ENCODE data around the gene MZF1. TPM values are rescaled to one million over a fixed set of nuclear protein-coding genes. Genes with fewer than 3 reads are reported as not detected.

The MZF1 gene
- total and polyA plus RNA-seq, 10 of the 15 experiments (the other 5 are each of a cell fraction or from before 2014, with no cell fraction given) = 0.38 to 14.7 (median 7.2) TPM

GRCh38 chr19:58568453-58569130, 4.5 kb downstream of the MZF1 start:
- ChIA-PET CTCF (interaction anchor here (1.3 kb wide), 1 partner anchor 14 kb away, joined by 3 read pairs; the partner anchor contains the start of gene CHMP2A), POLR2A (interaction anchor here (1.6 to 6.0 kb wide), 2 partner anchors 7 to 14 kb away, joined by 3 to 46 read pairs; partner anchors contain the start of gene CHMP2A), RAD21 (ENCODE audit: unreplicated experiment) (no interaction called here), SMC1A (ENCODE audit: uncharacterized antibody, unreplicated experiment) (no interaction called here)
- intact Hi-C loops (cut with micrococcal nuclease; ENCODE audit: unreplicated experiment) = no loop called here
- H3K4me1 ChIP-seq (ENCODE audit: control insufficient read depth, insufficient read depth, low read length) = peaks cover 4% of the 10 kb centered on the region
- H3K9me3 ChIP-seq (replicated peaks; ENCODE audit: control insufficient read depth, insufficient read depth, low read length) = no peaks in the 10 kb centered on the region
- H3K79me2 ChIP-seq (ENCODE audit: control insufficient read depth, insufficient read depth, low read length) = no peaks in the 10 kb centered on the region; the same call in none of the 2 replicates
- no peak for TF ChIP-seq EP300 (IDR thresholded peaks at IDR 0.05; ENCODE audit: borderline replicate concordance in 1 of 2, control insufficient read depth in 1 of 2, low read depth in 2 of 2, low read length in 2 of 2)
- no peak for TF ChIP-seq ZNF217 (IDR thresholded peaks at IDR 0.05)
- TF ChIP-seq CHD2 (IDR thresholded peaks at IDR 0.05; ENCODE audit: borderline replicate concordance, low read depth, low read length) = no peak
- no peak for TF ChIP-seq RB1 (IDR thresholded peaks at IDR 0.05; ENCODE audit: borderline replicate concordance)
- TF ChIP-seq IKZF1 (conservative IDR thresholded peaks at IDR 0.05) = no peak
- TF ChIP-seq HCFC1 (IDR thresholded peaks at IDR 0.05; ENCODE audit: low read length) = no peak
- DNase-seq (ENCODE audit: low read depth, low spot score) (no peak), ATAC-seq (no peak), FAIRE-seq (no peak)
- no TSS peak for BruUV-seq (replicated peaks)
- H3K27ac ChIP-seq (ENCODE audit: control insufficient read depth, insufficient read depth) = no peak overlapping the region
- H3K9ac ChIP-seq (ENCODE audit: control insufficient read depth, insufficient read depth, low read length) = no peak overlapping the region
- no peaks in the 10 kb centered on the region for H3K27me3 ChIP-seq (replicated peaks in 1 of 2; ENCODE audit: control insufficient read depth in 2 of 2, insufficient read depth in 2 of 2, low read length in 1 of 2)
- H4K20me1 ChIP-seq (ENCODE audit: control insufficient read depth, insufficient read depth) = no peaks in the 10 kb centered on the region
- peaks cover 2 to 3% of the 10 kb centered on the region in 2 experiments; a peak in 3 of 4 replicates for H3K36me3 ChIP-seq (ENCODE audit: control insufficient read depth in 2 of 2, insufficient read depth in 2 of 2, low read length in 1 of 2)
- no peak overlapping the region for H3K4me2 ChIP-seq (ENCODE audit: control insufficient read depth, insufficient read depth)
- no peak overlapping the region for H2AFZ ChIP-seq (ENCODE audit: control insufficient read depth, low read depth, low read length)
- H3K4me3 ChIP-seq = no peak overlapping the region
- 99% methylated on average over 4 of the region's 4 CpGs for WGBS (ENCODE audit: insufficient coverage, insufficient replicate concordance, low lambda C conversion rate, missing lambda C conversion rate)
- in situ Hi-C loops (cut with MboI) = no loop called here

DNA sequence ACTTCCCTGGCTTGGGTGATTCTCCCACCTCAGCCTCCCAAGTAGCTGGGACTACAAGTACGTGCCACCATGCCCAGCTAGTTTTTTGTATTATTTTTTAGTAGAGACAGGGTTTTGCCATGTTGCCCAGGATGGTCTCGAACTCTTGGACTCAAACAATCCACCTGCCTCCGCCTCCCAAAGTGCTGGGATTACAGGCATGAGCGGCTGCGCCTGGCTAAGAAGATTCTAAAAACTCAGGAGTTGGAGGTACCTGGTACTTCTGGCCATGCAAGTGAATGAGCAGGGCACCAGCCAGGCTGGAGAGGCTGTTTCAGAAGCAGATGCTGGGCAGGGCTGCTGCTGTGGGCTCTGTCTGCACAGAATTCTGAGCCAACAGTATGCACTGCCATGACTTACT, 6.1 kb downstream of the MZF1 start:
- no peak overlapping the region for H3K4me2 ChIP-seq (ENCODE audit: control insufficient read depth, insufficient read depth)
- H2AFZ ChIP-seq (ENCODE audit: control insufficient read depth, low read depth, low read length) = no peak overlapping the region
- ChIA-PET RAD21 (ENCODE audit: unreplicated experiment) (interaction anchor here (0.9 kb wide), 1 partner anchor 9 kb away, joined by 3 read pairs; no protein-coding TSS in a partner anchor), CTCF (interaction anchor here (1.0 kb wide), 1 partner anchor 47 kb away, joined by 3 read pairs; the partner anchor contains the start of gene ZBTB45), SMC1A (ENCODE audit: uncharacterized antibody, unreplicated experiment) (interaction anchor here (1.2 kb wide), 1 partner anchor 23 kb away, joined by 3 read pairs; the partner anchor contains the start of gene TRIM28), POLR2A (interaction anchor here (0.6 kb wide), 1 partner anchor 9 kb away, joined by 3 read pairs; no protein-coding TSS in a partner anchor)
- intact Hi-C loops (cut with micrococcal nuclease; ENCODE audit: unreplicated experiment) (no loop called here), in situ Hi-C loops (cut with MboI) (no loop called here)
- H3K9me3 ChIP-seq (replicated peaks; ENCODE audit: control insufficient read depth, insufficient read depth, low read length) = no peaks in the 10 kb centered on the region
- BruUV-seq (replicated peaks) = no TSS peak
- H4K20me1 ChIP-seq (ENCODE audit: control insufficient read depth, insufficient read depth) = no peaks in the 10 kb centered on the region
- no peak overlapping the region for H3K27ac ChIP-seq (ENCODE audit: control insufficient read depth, insufficient read depth)
- WGBS (ENCODE audit: insufficient coverage, insufficient replicate concordance, low lambda C conversion rate, missing lambda C conversion rate) = 100% methylated on average over 5 of the region's 5 CpGs
- H3K4me1 ChIP-seq (ENCODE audit: control insufficient read depth, insufficient read depth, low read length) = peaks cover 18% of the 10 kb centered on the region
- no peaks in the 10 kb centered on the region; the same call in none of the 2 replicates for H3K79me2 ChIP-seq (ENCODE audit: control insufficient read depth, insufficient read depth, low read length)
- FAIRE-seq (no peak), ATAC-seq (no peak), DNase-seq (ENCODE audit: low read depth, low spot score) (no peak)
- no peak overlapping the region for H3K4me3 ChIP-seq
- H3K27me3 ChIP-seq (replicated peaks in 1 of 2; ENCODE audit: control insufficient read depth in 2 of 2, insufficient read depth in 2 of 2, low read length in 1 of 2) = no peaks in the 10 kb centered on the region
- no peak overlapping the region for H3K9ac ChIP-seq (ENCODE audit: control insufficient read depth, insufficient read depth, low read length)
- peaks cover 2 to 3% of the 10 kb centered on the region in 2 experiments; a peak in 3 of 4 replicates for H3K36me3 ChIP-seq (ENCODE audit: control insufficient read depth in 2 of 2, insufficient read depth in 2 of 2, low read length in 1 of 2)
- TF ChIP-seq PRDM15 (CRISPR knock-in tag; IDR thresholded peaks at IDR 0.05) (no peak), MTA3 (IDR thresholded peaks at IDR 0.05; ENCODE audit: borderline replicate concordance, low read length) (no peak), NFYB (IDR thresholded peaks at IDR 0.05; ENCODE audit: insufficient read depth, low read depth, low read length) (no peak)
